ENCODE data around the gene NDUFB2. TPM values are rescaled to one million over a fixed set of nuclear protein-coding genes. Genes with fewer than 3 reads are reported as not detected.
A peak's percentile ranks its signal among the peaks of the same experiment; 100 is the strongest.

The NDUFB2 gene
- total and polyA plus RNA-seq, 2 of the 13 experiments (the other 11 are each of a cell fraction or from before 2014, with no cell fraction given), result 206 to 221 TPM

- TF ChIP-seq ZNF784 (CRISPR knock-in tag; IDR thresholded peaks at IDR 0.05; ENCODE audit: borderline replicate concordance) (no peak), CAMTA2 (CRISPR knock-in tag; IDR thresholded peaks at IDR 0.05; ENCODE audit: borderline replicate concordance) (no peak), CHCHD3 (CRISPR knock-in tag; IDR thresholded peaks at IDR 0.05) (no peak), GMEB2 (CRISPR knock-in tag; IDR thresholded peaks at IDR 0.05; ENCODE audit: low read depth) (no peak), ZSCAN25 (CRISPR knock-in tag; IDR thresholded peaks at IDR 0.05) (no peak), FOXA3 (CRISPR knock-in tag; IDR thresholded peaks at IDR 0.05) (no peak), RBAK (CRISPR knock-in tag; IDR thresholded peaks at IDR 0.05) (no peak), HNF1B (CRISPR knock-in tag; IDR thresholded peaks at IDR 0.05) (no peak), ZNF766 (CRISPR knock-in tag; IDR thresholded peaks at IDR 0.05; ENCODE audit: borderline replicate concordance) (peak; percentile 50; the same call in 1 of the 2 replicates), ZNF274 (CRISPR knock-in tag; IDR thresholded peaks at IDR 0.05) (no peak), ZXDC (CRISPR knock-in tag; IDR thresholded peaks at IDR 0.05) (no peak), EZH2 (conservative IDR thresholded peaks at IDR 0.05; ENCODE audit: low read depth, low read length) (no peak), FOXC1 (CRISPR knock-in tag; IDR thresholded peaks at IDR 0.05; ENCODE audit: borderline replicate concordance) (0 out of 2 replicates have a peak, but pooled peaks have one; percentile 29), TBL1XR1 (IDR thresholded peaks at IDR 0.05; ENCODE audit: borderline replicate concordance, low read length, partially characterized antibody) (no peak), MAFF (IDR thresholded peaks at IDR 0.05; ENCODE audit: low read depth, low read length) (no peak), ZNF768 (CRISPR knock-in tag; IDR thresholded peaks at IDR 0.05) (0 out of 2 replicates have a peak, but pooled peaks have one; percentile 24), ZNF773 (CRISPR knock-in tag; IDR thresholded peaks at IDR 0.05; ENCODE audit: borderline replicate concordance) (no peak), ZFP62 (CRISPR knock-in tag; IDR thresholded peaks at IDR 0.05) (no peak), ZNF136 (CRISPR knock-in tag; IDR thresholded peaks at IDR 0.05; ENCODE audit: low read depth) (no peak), HOXA9 (CRISPR knock-in tag; IDR thresholded peaks at IDR 0.05; ENCODE audit: borderline replicate concordance) (no peak), ZNF749 (CRISPR knock-in tag; IDR thresholded peaks at IDR 0.05; ENCODE audit: borderline replicate concordance) (no peak), MTF2 (CRISPR knock-in tag; IDR thresholded peaks at IDR 0.05; ENCODE audit: borderline replicate concordance) (no peak), TMF1 (CRISPR knock-in tag; IDR thresholded peaks at IDR 0.05; ENCODE audit: low read depth) (no peak), ZNF17 (CRISPR knock-in tag; IDR thresholded peaks at IDR 0.05) (no peak)
Observed at GRCh38 chr7:140673063-140673773, 23.3 kb upstream of the NDUFB2 start (continued).
